K562 (cell line): Measurements from ENCODE around the gene RBM12. TPM values are rescaled to one million over a fixed set of nuclear protein-coding genes. Genes with fewer than 3 reads are reported as not detected.
A peak's percentile ranks its signal among the peaks of the same experiment; 100 is the strongest.

Source experiments
- ATAC-seq: fragments of 200-7000 bp; cut with Tn5 transposase; 3 replicates; pipeline ENCODE4 v1.9.1; 2020; ENCODE audit warnings: moderate library complexity
- BruUV-seq: library from RNA; stranded (reverse); fragments of 400-500 nt; replicated peaks from 2 replicates; lab custom pipeline; 2021; lab: Mats Ljungman, UMichigan
- CTCF ChIA-PET: fragments of 300-600 bp; formaldehyde crosslinking; extraction: SDS; loops from one replicate; lab custom pipeline; 2021; ENCODE audit warnings: low intra/inter-chr PET ratio; lab: Yijun Ruan, JAX
- POLR2A ChIA-PET: fragments of 300-600, 350-650 bp; sonication (Branson Sonifier 250); formaldehyde crosslinking; extraction: SDS; loops from one replicate; lab custom pipeline; 2021; ENCODE audit warnings: antibody characterized with exemption, inconsistent platforms; lab: Yijun Ruan, JAX
- DNase-seq, 4 experiments: peaks; one replicate each; pipeline versions ENCODE4 v3.0.0 to v3.0.0-alpha.2; 2011 to 2018; ENCODE audit warnings: low spot score in 3 of 4, mixed read lengths in 3 of 4; ENCODE audit errors: extremely low read depth in 1 of 4
- FAIRE-seq: peaks from 2 replicates; lab custom pipeline; 2011; peaks lifted over from hg19 to GRCh38; lab: Jason Lieb, UNC
- H2AFZ ChIP-seq: 2 replicates; pipeline ENCODE4 v1.6.0; 2011; ENCODE audit warnings: low read depth, low read length, control low read depth, inconsistent platforms
- H3K27ac ChIP-seq: fragments of 200-600 bp; 3 replicates; pipeline ENCODE4 v1.8.0; 2011; ENCODE audit warnings: low read depth, mild to moderate bottlenecking, control low read depth, inconsistent platforms, low read length, moderate library complexity, mixed read lengths; ENCODE audit errors: extremely low read depth
- H3K27me3 ChIP-seq, 2 experiments: fragments of 300-600 bp in 1 of 2; 2 replicates in 1 of 2; 3 replicates in 1 of 2; pipeline versions ENCODE4 v1.6.0 to v1.8.0; 2011; ENCODE audit warnings: inconsistent platforms in 2 of 2, low read length in 2 of 2, mild to moderate bottlenecking in 1 of 2, mixed read lengths in 1 of 2, moderate library complexity in 1 of 2; ENCODE audit not compliant: control insufficient read depth in 2 of 2, insufficient read depth in 2 of 2
- H3K36me3 ChIP-seq: fragments of 300-600 bp; 3 replicates; pipeline ENCODE4 v1.8.0; 2011; ENCODE audit warnings: mild to moderate bottlenecking, low read length, inconsistent platforms; ENCODE audit not compliant: control insufficient read depth, insufficient read depth
- H3K4me1 ChIP-seq, 2 experiments: fragments of 200-600 bp in 1 of 2; replicated peaks in 1 of 2; 2 replicates in 1 of 2; 3 replicates in 1 of 2; pipeline versions ENCODE4 v1.5.1 to v1.8.0; 2011; ENCODE audit warnings: inconsistent platforms in 2 of 2, low read length in 2 of 2, mild to moderate bottlenecking in 1 of 2, mixed read lengths in 1 of 2, moderate library complexity in 1 of 2; ENCODE audit not compliant: control insufficient read depth in 2 of 2, insufficient read depth in 2 of 2
- H3K4me2 ChIP-seq: 2 replicates; pipeline ENCODE4 v1.6.1; 2011; ENCODE audit warnings: low read length, control low read depth, inconsistent platforms, mixed read lengths; ENCODE audit not compliant: insufficient read depth
- H3K4me3 ChIP-seq: fragments of 200-600 bp; sonication (generic), shearing (Covaris generic); 2 replicates; pipeline ENCODE4 v1.5.1; 2016; ENCODE audit warnings: control low read depth, inconsistent platforms
- H3K79me2 ChIP-seq: fragments of 200-600 bp; 3 replicates; pipeline ENCODE4 v1.8.0; 2011; ENCODE audit warnings: low read length, inconsistent platforms; ENCODE audit not compliant: control insufficient read depth, insufficient read depth
- H3K9ac ChIP-seq, 2 experiments: 2 replicates each; pipeline versions ENCODE4 v1.6.0 to v1.6.1; 2011; ENCODE audit warnings: low read depth in 2 of 2, low read length in 2 of 2, control low read depth in 1 of 2, inconsistent platforms in 1 of 2, mild to moderate bottlenecking in 1 of 2, mixed read lengths in 1 of 2; ENCODE audit not compliant: insufficient read depth in 1 of 2
- H3K9me1 ChIP-seq: one replicate; pipeline ENCODE4 v1.6.0; 2011; ENCODE audit warnings: inconsistent platforms, mild to moderate bottlenecking, low read length, moderate library complexity; ENCODE audit not compliant: control insufficient read depth, insufficient read depth
- H3K9me3 ChIP-seq: replicated peaks from 2 replicates; pipeline ENCODE4 v1.5.1; 2011; ENCODE audit warnings: low read depth, low read length, inconsistent platforms; ENCODE audit not compliant: control insufficient read depth, insufficient read depth
- H4K20me1 ChIP-seq: replicated peaks from 2 replicates; pipeline ENCODE4 v1.6.1; 2011; ENCODE audit warnings: low read length, inconsistent platforms, mixed read lengths; ENCODE audit not compliant: control insufficient read depth, insufficient read depth
- CBX5 ChIP-seq: IDR thresholded peaks from 2 replicates; pipeline ENCODE4 v1.6.1; 2014; ENCODE audit warnings: low read depth, borderline replicate concordance
- CTCF ChIP-seq, 3 experiments: IDR thresholded peaks in 2 of 3; conservative IDR thresholded peaks in 1 of 3; 2 replicates each; pipeline ENCODE4 v1.5.1; 2011 to 2012; ENCODE audit warnings: low read length in 3 of 3, mild to moderate bottlenecking in 3 of 3, control low read depth in 2 of 3, improper control_type of control experiment in 1 of 3, inconsistent platforms in 1 of 3, low read depth in 1 of 3, mixed read lengths in 1 of 3, moderate library complexity in 1 of 3; ENCODE audit not compliant: insufficient read depth in 2 of 3
- POLR2G ChIP-seq: fragments of 200-400 bp; formaldehyde crosslinking; IDR thresholded peaks from 2 replicates; pipeline ENCODE4 v1.6.1; 2017; ENCODE audit warnings: low read depth, mild to moderate bottlenecking, antibody characterized with exemption, low read length, moderate library complexity
- RBFOX2 ChIP-seq: fragments of 200-400 bp; formaldehyde crosslinking; IDR thresholded peaks from 2 replicates; pipeline ENCODE4 v1.6.1; 2017; ENCODE audit warnings: low read depth, mild to moderate bottlenecking, low read length, moderate library complexity
- ZBTB33 ChIP-seq: sonication (generic); formaldehyde crosslinking; IDR thresholded peaks from 2 replicates; pipeline ENCODE4 v1.8.1; 2023; ENCODE audit warnings: mild to moderate bottlenecking, missing genetic modification reagents
- WGBS: fragments of 100-300 bp; shearing (Covaris generic); methylation state at CpG from one replicate; pipeline ENCODE4 v1.1.6; 2016; ENCODE audit warnings: low coverage, mixed read lengths; ENCODE audit not compliant: insufficient coverage; ENCODE audit errors: missing lambda C conversion rate; 5-methylcytosine and 5-hydroxymethylcytosine counted together
- in situ Hi-C: fragments of 300-500 bp; cut with MboI; formaldehyde crosslinking; loops from 4 replicates; pipeline ENCODE4 v1.15.0; 2018; ENCODE audit warnings: inconsistent platforms, mixed read lengths
- intact Hi-C: fragments of 100-400 bp; cut with micrococcal nuclease; formaldehyde crosslinking; loops from 2 replicates; pipeline ENCODE4 v1.14.2; 2022
- polyA plus RNA-seq, 8 experiments: library from polyadenylated mRNA; depleted of rRNA in 4 of 8; stranded (reverse) in 5 of 8; unstranded in 3 of 8; fragments of >200 nt; fragmentation: Nextera tagmentation in 2 of 8; fragmentation: Illumina TruSeq in 1 of 8; extraction: Ambion mirVana in 2 of 8; extraction: Trizol in 1 of 8; gene quantifications; 2 replicates each; pipeline versions ENCODE4 v1.2.1 to v1.2.3, GENCODE V29; 2011 to 2014; ENCODE audit warnings: inconsistent platforms in 1 of 8, missing spikeins in 1 of 8
- total RNA-seq, 7 experiments: library from RNA; depleted of rRNA in 6 of 7; stranded (reverse); fragments of >200 nt in 6 of 7; fragmentation: Illumina TruSeq in 2 of 7; extraction: Trizol in 2 of 7; gene quantifications; 2 replicates each; pipeline versions ENCODE4 v1.2.1 to v1.2.3, GENCODE V29; 2011 to 2021; ENCODE audit warnings: low replicate concordance in 1 of 7
- TF ChIP-seq, protein P1 (sequence below), 3 experiments: fragments of 200-800 bp in 1 of 3; fragments of 250-450 bp in 1 of 3; fragments of 450-650 bp in 1 of 3; sonication (Bioruptor Pico) in 1 of 3; sonication (Bioruptor generic) in 1 of 3; formaldehyde crosslinking in 1 of 3; IDR thresholded peaks; 2 replicates each; pipeline versions ENCODE4 v1.6.1 to v1.8.0; 2016 to 2022; ENCODE audit warnings: mild to moderate bottlenecking in 2 of 3, missing genetic modification characterization in 2 of 3, missing compliant biosample characterization in 1 of 3, moderate library complexity in 1 of 3
- TF ChIP-seq, protein P2 (sequence below): fragments of 450-650 bp; IDR thresholded peaks from 2 replicates; pipeline ENCODE4 v1.6.1; 2014; ENCODE audit warnings: low read depth, mild to moderate bottlenecking, moderate library complexity, borderline replicate concordance

The RBM12 gene
- total and polyA plus RNA-seq, 9 of the 15 experiments (the other 6 are each of a cell fraction or from before 2014, with no cell fraction given): 5.0 to 162 (median 73.3) TPM

- 0 out of 4 replicates have a peak overlapping the region, but pooled peaks of 1 of the 2 experiments have one; percentile 14 for H3K9ac ChIP-seq
- TF ChIP-seq CTCF (IDR thresholded peaks at IDR 0.05 in 2 of 3, conservative IDR thresholded peaks at IDR 0.05 in 1 of 3; ENCODE audit: insufficient read depth in 2 of 3, low read depth in 1 of 3, low read length in 3 of 3) (peak; percentile 20 to 41 (median 31); a peak in 3 of 6 replicates), ZBTB33 (peak; percentile 77), CBX5 (no peak), RBFOX2 (0 out of 2 replicates have a peak, but pooled peaks have one; percentile 18), POLR2G (0 out of 2 replicates have a peak, but pooled peaks have one; percentile 45)
- TF ChIP-seq, protein P1, sequence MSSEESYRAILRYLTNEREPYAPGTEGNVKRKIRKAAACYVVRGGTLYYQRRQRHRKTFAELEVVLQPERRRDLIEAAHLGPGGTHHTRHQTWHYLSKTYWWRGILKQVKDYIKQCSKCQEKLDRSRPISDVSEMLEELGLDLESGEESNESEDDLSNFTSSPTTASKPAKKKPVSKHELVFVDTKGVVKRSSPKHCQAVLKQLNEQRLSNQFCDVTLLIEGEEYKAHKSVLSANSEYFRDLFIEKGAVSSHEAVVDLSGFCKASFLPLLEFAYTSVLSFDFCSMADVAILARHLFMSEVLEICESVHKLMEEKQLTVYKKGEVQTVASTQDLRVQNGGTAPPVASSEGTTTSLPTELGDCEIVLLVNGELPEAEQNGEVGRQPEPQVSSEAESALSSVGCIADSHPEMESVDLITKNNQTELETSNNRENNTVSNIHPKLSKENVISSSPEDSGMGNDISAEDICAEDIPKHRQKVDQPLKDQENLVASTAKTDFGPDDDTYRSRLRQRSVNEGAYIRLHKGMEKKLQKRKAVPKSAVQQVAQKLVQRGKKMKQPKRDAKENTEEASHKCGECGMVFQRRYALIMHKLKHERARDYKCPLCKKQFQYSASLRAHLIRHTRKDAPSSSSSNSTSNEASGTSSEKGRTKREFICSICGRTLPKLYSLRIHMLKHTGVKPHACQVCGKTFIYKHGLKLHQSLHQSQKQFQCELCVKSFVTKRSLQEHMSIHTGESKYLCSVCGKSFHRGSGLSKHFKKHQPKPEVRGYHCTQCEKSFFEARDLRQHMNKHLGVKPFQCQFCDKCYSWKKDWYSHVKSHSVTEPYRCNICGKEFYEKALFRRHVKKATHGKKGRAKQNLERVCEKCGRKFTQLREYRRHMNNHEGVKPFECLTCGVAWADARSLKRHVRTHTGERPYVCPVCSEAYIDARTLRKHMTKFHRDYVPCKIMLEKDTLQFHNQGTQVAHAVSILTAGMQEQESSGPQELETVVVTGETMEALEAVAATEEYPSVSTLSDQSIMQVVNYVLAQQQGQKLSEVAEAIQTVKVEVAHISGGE (CRISPR knock-in tag; IDR thresholded peaks at IDR 0.05): no peak
- TF ChIP-seq, protein P2, sequence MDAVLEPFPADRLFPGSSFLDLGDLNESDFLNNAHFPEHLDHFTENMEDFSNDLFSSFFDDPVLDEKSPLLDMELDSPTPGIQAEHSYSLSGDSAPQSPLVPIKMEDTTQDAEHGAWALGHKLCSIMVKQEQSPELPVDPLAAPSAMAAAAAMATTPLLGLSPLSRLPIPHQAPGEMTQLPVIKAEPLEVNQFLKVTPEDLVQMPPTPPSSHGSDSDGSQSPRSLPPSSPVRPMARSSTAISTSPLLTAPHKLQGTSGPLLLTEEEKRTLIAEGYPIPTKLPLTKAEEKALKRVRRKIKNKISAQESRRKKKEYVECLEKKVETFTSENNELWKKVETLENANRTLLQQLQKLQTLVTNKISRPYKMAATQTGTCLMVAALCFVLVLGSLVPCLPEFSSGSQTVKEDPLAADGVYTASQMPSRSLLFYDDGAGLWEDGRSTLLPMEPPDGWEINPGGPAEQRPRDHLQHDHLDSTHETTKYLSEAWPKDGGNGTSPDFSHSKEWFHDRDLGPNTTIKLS: no peak
These were observed 45.3 kb downstream of the RBM12 start for GRCh38 chr20:35619196-35620095.

More at GRCh38 chr20:35619196-35620095, 45.3 kb downstream of the RBM12 start:
- ChIA-PET POLR2A (interaction anchor here (0.7 to 2.0 kb wide), 3 partner anchors 9 to 19 kb away, joined by 5 to 6 read pairs (median 6); no protein-coding TSS in a partner anchor), CTCF (interaction anchor here (0.6 kb wide), 1 partner anchor 115 kb away, joined by 3 read pairs; no protein-coding TSS in a partner anchor)
- H3K4me2 ChIP-seq: no peak overlapping the region
- no peaks in the 10 kb centered on the region for H3K27me3 ChIP-seq
- DNase-seq: peak in 1 of 4 experiments; percentile 41
- ATAC-seq: no peak
- in situ Hi-C loops: no loop called here
- no TSS peak for BruUV-seq
- 0 out of 3 replicates have a peak, but pooled peaks cover 4% of the 10 kb centered on the region for H3K79me2 ChIP-seq
- no peak overlapping the region for H3K27ac ChIP-seq
- 0 out of 3 replicates have a peak, but pooled peaks cover 4% of the 10 kb centered on the region for H3K36me3 ChIP-seq
- H2AFZ ChIP-seq: no peak overlapping the region
- WGBS: 69% methylated on average over 41 of the region's 49 CpGs
- FAIRE-seq: no peak
- intact Hi-C loops: loop anchor here (5.0 to 10.0 kb wide), 2 partner anchors 43 to 155 kb away; partner anchors contain the start of genes CPNE1 and RBM12
- no peak overlapping the region for H3K4me3 ChIP-seq
- no peaks in the 10 kb centered on the region for H3K9me3 ChIP-seq
- peaks cover 7 to 39% of the 10 kb centered on the region in 2 experiments; a peak in 4 of 5 replicates for H3K4me1 ChIP-seq
- no peaks in the 10 kb centered on the region for H3K9me1 ChIP-seq
- H4K20me1 ChIP-seq: no peaks in the 10 kb centered on the region
